IMR-90 (cell line): ENCODE results near the gene NCOA3. TPM values are rescaled to one million over a fixed set of nuclear protein-coding genes. Genes with fewer than 3 reads are reported as not detected.

Source experiments
- ATAC-seq: fragments of 200-7000 bp; cut with Tn5 transposase; 2 replicates; pipeline ENCODE4 v1.9.1; 2020; ENCODE audit warnings: low read depth, mild to moderate bottlenecking, moderate library complexity
- BruUV-seq: library from RNA; stranded (reverse); fragments of 400-500 nt; replicated peaks from 2 replicates; lab custom pipeline; 2021; lab: Mats Ljungman, UMichigan
- CTCF ChIA-PET: fragments of 300-600 bp; formaldehyde crosslinking; extraction: SDS; loops from one replicate; lab custom pipeline; 2021; ENCODE audit warnings: antibody characterized with exemption; lab: Yijun Ruan, JAX
- POLR2A ChIA-PET: fragments of 300-600 bp; sonication (Branson Sonifier 250); formaldehyde crosslinking; loops from one replicate; lab custom pipeline; 2022; ENCODE audit warnings: antibody characterized with exemption; ENCODE audit not compliant: unreplicated experiment; lab: Charles Lee
- DNase-seq: peaks from one replicate; pipeline ENCODE4 v3.0.0; 2013
- H2AFZ ChIP-seq: replicated peaks from 2 replicates; pipeline ENCODE3; 2013; ENCODE audit warnings: low read length, mild to moderate bottlenecking; ENCODE audit not compliant: poor library complexity
- H2AK5ac ChIP-seq: 2 replicates; pipeline ENCODE4 v1.6.1; 2013; ENCODE audit warnings: low read depth, low read length, inconsistent platforms
- H2AK9ac ChIP-seq: replicated peaks from 2 replicates; pipeline ENCODE3; 2013; ENCODE audit warnings: mild to moderate bottlenecking, low read depth, low read length, moderate library complexity; ENCODE audit not compliant: poor library complexity
- H2BK120ac ChIP-seq: 2 replicates; pipeline ENCODE4 v1.6.1; 2013; ENCODE audit warnings: low read depth, low read length, inconsistent platforms
- H2BK15ac ChIP-seq: 3 replicates; pipeline ENCODE4 v1.6.1; 2013; ENCODE audit warnings: low read depth, low read length, inconsistent platforms
- H2BK20ac ChIP-seq: 2 replicates; pipeline ENCODE4 v1.6.1; 2013; ENCODE audit warnings: low read depth, mild to moderate bottlenecking, inconsistent platforms, low read length, moderate library complexity
- H2BK5ac ChIP-seq: 2 replicates; pipeline ENCODE4 v1.6.1; 2013; ENCODE audit warnings: mild to moderate bottlenecking, low read depth, low read length, inconsistent platforms; ENCODE audit not compliant: poor library complexity, severe bottlenecking
- H3K14ac ChIP-seq: replicated peaks from 2 replicates; pipeline ENCODE4 v1.6.1; 2013; ENCODE audit warnings: low read depth, low read length, inconsistent platforms
- H3K18ac ChIP-seq: 2 replicates; pipeline ENCODE4 v1.6.1; 2013; ENCODE audit warnings: low read depth, low read length, control low read depth
- H3K23ac ChIP-seq: 2 replicates; pipeline ENCODE4 v1.6.1; 2013; ENCODE audit warnings: low read depth, low read length, inconsistent platforms
- H3K27ac ChIP-seq: 2 replicates; pipeline ENCODE4 v1.5.1; 2013; ENCODE audit warnings: mild to moderate bottlenecking, control low read depth, low read length; ENCODE audit not compliant: insufficient read depth
- H3K27me3 ChIP-seq: 2 replicates; pipeline ENCODE4 v1.6.1; 2013; ENCODE audit warnings: low read length; ENCODE audit not compliant: control insufficient read depth, insufficient read depth
- H3K36me3 ChIP-seq: 2 replicates; pipeline ENCODE4 v1.6.1; 2013; ENCODE audit warnings: low read length, mixed read lengths; ENCODE audit not compliant: control insufficient read depth, insufficient read depth
- H3K4ac ChIP-seq: 2 replicates; pipeline ENCODE4 v1.6.1; 2013; ENCODE audit warnings: low read depth, low read length, inconsistent platforms
- H3K4me1 ChIP-seq: 2 replicates; pipeline ENCODE4 v1.6.1; 2013; ENCODE audit warnings: low read length, mixed read lengths; ENCODE audit not compliant: control insufficient read depth, insufficient read depth
- H3K4me2 ChIP-seq: 2 replicates; pipeline ENCODE4 v1.6.1; 2013; ENCODE audit warnings: low read depth, mild to moderate bottlenecking, control low read depth, low read length, moderate library complexity
- H3K4me3 ChIP-seq: 2 replicates; pipeline ENCODE4 v1.5.1; 2013; ENCODE audit warnings: low read depth, mild to moderate bottlenecking, control low read depth, low read length, moderate library complexity; ENCODE audit not compliant: insufficient read depth
- H3K56ac ChIP-seq: 2 replicates; pipeline ENCODE4 v1.6.1; 2013; ENCODE audit warnings: low read length, inconsistent platforms; ENCODE audit not compliant: insufficient read depth; ENCODE audit errors: extremely low read depth
- H3K79me1 ChIP-seq, 2 experiments: 2 replicates each; pipeline ENCODE4 v1.6.1; 2013; ENCODE audit warnings: low read length in 2 of 2, inconsistent platforms in 1 of 2, low read depth in 1 of 2
- H3K9ac ChIP-seq: 2 replicates; pipeline ENCODE4 v1.6.1; 2013; ENCODE audit warnings: low read depth, low read length, control low read depth
- H3K9me1 ChIP-seq: 2 replicates; pipeline ENCODE4 v1.6.1; 2013; ENCODE audit warnings: low read length, inconsistent platforms; ENCODE audit not compliant: insufficient read depth
- H3K9me3 ChIP-seq: 2 replicates; pipeline ENCODE4 v1.6.1; 2013; ENCODE audit warnings: low read length; ENCODE audit not compliant: control insufficient read depth, insufficient read depth
- H4K20me1 ChIP-seq: 2 replicates; pipeline ENCODE4 v1.6.1; 2013; ENCODE audit warnings: low read length, inconsistent platforms; ENCODE audit not compliant: insufficient read depth
- H4K5ac ChIP-seq: 2 replicates; pipeline ENCODE4 v1.6.1; 2013; ENCODE audit warnings: mild to moderate bottlenecking, low read depth, low read length, control low read depth
- H4K8ac ChIP-seq, 2 experiments: 2 replicates each; pipeline ENCODE4 v1.6.1; 2013; ENCODE audit warnings: low read depth in 2 of 2, low read length in 2 of 2, control low read depth in 1 of 2, inconsistent platforms in 1 of 2
- H4K91ac ChIP-seq: 2 replicates; pipeline ENCODE4 v1.6.1; 2013; ENCODE audit warnings: low read depth, low read length, inconsistent platforms; ENCODE audit not compliant: insufficient read depth
- BHLHE40 ChIP-seq: fragments of 150-350 bp; IDR thresholded peaks from 2 replicates; pipeline ENCODE4 v1.6.1; 2016; ENCODE audit warnings: mild to moderate bottlenecking, low read depth, low read length
- CHD1 ChIP-seq: IDR thresholded peaks from 2 replicates; pipeline ENCODE4 v1.6.1; 2012; ENCODE audit warnings: low read depth, low read length, improper control_type of control experiment
- CTCF ChIP-seq: conservative IDR thresholded peaks from 2 replicates; pipeline ENCODE4 v1.5.1; 2012; ENCODE audit warnings: mild to moderate bottlenecking, low read depth, low read length, improper control_type of control experiment
- ELK1 ChIP-seq: fragments of 150-350 bp; IDR thresholded peaks from 2 replicates; pipeline ENCODE4 v1.6.1; 2016; ENCODE audit warnings: low read depth, mild to moderate bottlenecking, low read length, moderate library complexity, borderline replicate concordance
- MXI1 ChIP-seq: IDR thresholded peaks from 2 replicates; pipeline ENCODE4 v1.6.1; 2012; ENCODE audit warnings: low read depth, mild to moderate bottlenecking, low read length, moderate library complexity, borderline replicate concordance
- RCOR1 ChIP-seq: IDR thresholded peaks from 2 replicates; pipeline ENCODE4 v1.6.1; 2012; ENCODE audit warnings: mild to moderate bottlenecking, low read length, improper control_type of control experiment; ENCODE audit not compliant: insufficient replicate concordance
- SMC3 ChIP-seq: fragments of 150-350 bp; IDR thresholded peaks from 2 replicates; pipeline ENCODE4 v1.6.1; 2016; ENCODE audit warnings: low read depth, mild to moderate bottlenecking, antibody characterized with exemption, low read length, moderate library complexity
- WGBS, 2 experiments: methylation state at CpG; one replicate each; pipeline versions ENCODE4 v1.1.5 to v1.1.7; 2013; ENCODE audit warnings: missing lambda C conversion rate in 2 of 2; ENCODE audit not compliant: insufficient read length in 1 of 2; ENCODE audit errors: extremely low coverage in 2 of 2; 5-methylcytosine and 5-hydroxymethylcytosine counted together
- dilution Hi-C: fragments of 300-500 bp; cut with HindIII; formaldehyde crosslinking; loops from one replicate; pipeline ENCODE4 v1.14.3; 2018; ENCODE audit warnings: low sequenced_read_pairs; ENCODE audit not compliant: unreplicated experiment
- in situ Hi-C: fragments of 300-500 bp; cut with MboI; formaldehyde crosslinking; loops from 3 replicates; pipeline ENCODE4 v1.14.3; 2019; ENCODE audit warnings: low sequenced_read_pairs, inconsistent platforms, mixed read lengths
- intact Hi-C: fragments of 100-400 bp; cut with micrococcal nuclease; formaldehyde crosslinking; loops from 2 replicates; pipeline ENCODE4 v1.10.0; 2022
- polyA plus RNA-seq, 3 experiments: library from polyadenylated mRNA; depleted of rRNA; stranded (reverse); fragments of >200 nt; gene quantifications; 2 replicates each; pipeline ENCODE4 v1.2.3, GENCODE V29; 2012; ENCODE audit warnings: low replicate concordance in 1 of 3
- total RNA-seq: library from RNA; depleted of rRNA; stranded (reverse); fragments of >200 nt; gene quantifications from 2 replicates; pipeline ENCODE4 v1.2.3, GENCODE V29; 2012

The NCOA3 gene
- total and polyA plus RNA-seq, 2 of the 4 experiments (the other 2 are of a cell fraction), result 8.8 to 29.0 TPM

- Histone ChIP-seq H2AFZ (no peak overlapping the region), H3K14ac (no peak overlapping the region), H3K27ac (no peak overlapping the region), H3K4ac (no peak overlapping the region), H3K4me2 (no peak overlapping the region), H2BK15ac (no peak overlapping the region), H3K27me3 (no peaks in the 10 kb centered on the region), H2BK120ac (no peak overlapping the region), H3K9ac (no peak overlapping the region), H3K4me1 (no peaks in the 10 kb centered on the region; the same call in 1 of the 2 replicates), H3K18ac (no peak overlapping the region), H3K4me3 (no peak overlapping the region), H2BK5ac (no peak overlapping the region), H4K5ac (no peak overlapping the region), H4K8ac (no peak overlapping the region), H3K36me3 (no peaks in the 10 kb centered on the region), H2BK20ac (no peak overlapping the region), H3K79me1 (no peaks in the 10 kb centered on the region), H3K9me1 (no peaks in the 10 kb centered on the region), H3K9me3 (peaks cover 14% of the 10 kb centered on the region), H2AK5ac (no peak overlapping the region), H4K91ac (no peak overlapping the region), H2AK9ac (no peak overlapping the region), H3K56ac (no peak overlapping the region), H4K20me1 (no peaks in the 10 kb centered on the region), H3K23ac (no peak overlapping the region)
- ChIA-PET CTCF (no interaction called here), POLR2A (no interaction called here)
- intact Hi-C loops (no loop called here), dilution Hi-C loops (no loop called here), in situ Hi-C loops (no loop called here)
- BruUV-seq, result no TSS peak
- ATAC-seq, result no peak
- 83% methylated on average over 7 of the region's 11 CpGs; no CpG with 5 or more reads in 1 of the 2 experiments for WGBS, 2 experiments
- DNase-seq, result no peak
- TF ChIP-seq MXI1 (no peak), CHD1 (no peak), BHLHE40 (no peak), ELK1 (no peak), SMC3 (no peak), CTCF (no peak), RCOR1 (no peak)
Observed at GRCh38 chr20:47696856-47697255, 195.2 kb downstream of the NCOA3 start.
